SU-DHL-6 (cell line): ENCODE results near the gene TNFRSF1B.

Source experiments
- EZH2phosphoT487 ChIP-seq: fragments of 200-600 bp; sonication (generic), shearing (Covaris generic); conservative IDR thresholded peaks from 2 replicates; pipeline ENCODE4 v1.6.1; 2018; ENCODE audit warnings: mild to moderate bottlenecking, antibody characterized with exemption, low read length, moderate library complexity, mixed read lengths
- TF ChIP-seq, protein P1 (sequence below): fragments of 200-600 bp; sonication (generic); IDR thresholded peaks from one replicate; pipeline ENCODE4 v1.5.1; 2017; ENCODE audit warnings: antibody characterized with exemption, mild to moderate bottlenecking, low read length, moderate library complexity; ENCODE audit not compliant: insufficient read depth, poor library complexity, severe bottlenecking

DNA sequence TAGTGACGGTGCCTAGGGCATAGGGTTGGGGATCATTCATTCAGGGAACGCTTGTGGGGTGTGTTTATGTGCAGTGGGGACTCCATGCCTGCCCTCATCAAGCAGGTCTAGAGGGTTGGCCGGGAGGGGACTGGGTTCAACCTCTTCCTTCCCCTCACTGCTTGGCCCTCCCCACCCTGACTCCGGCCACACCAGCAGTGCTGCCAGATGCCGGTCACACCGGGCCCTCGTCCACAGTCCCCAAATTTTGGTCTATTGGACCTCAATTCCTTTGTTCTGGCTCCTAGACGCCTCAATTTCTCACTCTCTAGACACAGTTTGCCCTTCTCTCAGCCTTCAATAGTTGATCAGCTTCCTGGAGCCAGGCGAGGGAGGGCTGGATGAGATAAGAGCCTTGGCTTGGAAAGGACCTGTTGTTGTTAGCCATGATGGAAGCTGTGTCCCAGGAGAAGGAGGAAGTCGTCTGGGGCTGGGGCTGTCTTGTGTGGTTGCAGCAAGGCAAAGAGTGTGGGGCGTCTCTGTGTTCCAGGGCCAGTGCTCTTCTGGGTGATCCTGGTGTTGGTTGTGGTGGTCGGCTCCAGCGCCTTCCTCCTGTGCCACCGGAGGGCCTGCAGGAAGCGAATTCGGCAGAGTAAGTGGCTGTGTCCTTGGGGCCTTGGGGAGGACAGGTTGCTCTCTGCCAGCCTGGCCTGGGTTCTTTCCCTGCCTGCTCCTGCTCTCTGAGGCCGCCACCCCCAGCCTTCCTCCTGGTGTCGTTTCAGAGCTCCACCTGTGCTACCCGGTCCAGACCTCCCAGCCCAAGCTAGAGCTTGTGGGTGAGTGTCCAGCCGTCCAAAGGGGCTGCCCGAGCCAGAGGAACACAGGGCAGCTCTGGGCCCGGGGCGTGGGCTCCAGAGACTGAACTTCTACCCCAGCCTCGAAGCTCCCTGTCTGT lies 41.1 kb upstream of the TNFRSF1B start:
- TF ChIP-seq, protein P1, sequence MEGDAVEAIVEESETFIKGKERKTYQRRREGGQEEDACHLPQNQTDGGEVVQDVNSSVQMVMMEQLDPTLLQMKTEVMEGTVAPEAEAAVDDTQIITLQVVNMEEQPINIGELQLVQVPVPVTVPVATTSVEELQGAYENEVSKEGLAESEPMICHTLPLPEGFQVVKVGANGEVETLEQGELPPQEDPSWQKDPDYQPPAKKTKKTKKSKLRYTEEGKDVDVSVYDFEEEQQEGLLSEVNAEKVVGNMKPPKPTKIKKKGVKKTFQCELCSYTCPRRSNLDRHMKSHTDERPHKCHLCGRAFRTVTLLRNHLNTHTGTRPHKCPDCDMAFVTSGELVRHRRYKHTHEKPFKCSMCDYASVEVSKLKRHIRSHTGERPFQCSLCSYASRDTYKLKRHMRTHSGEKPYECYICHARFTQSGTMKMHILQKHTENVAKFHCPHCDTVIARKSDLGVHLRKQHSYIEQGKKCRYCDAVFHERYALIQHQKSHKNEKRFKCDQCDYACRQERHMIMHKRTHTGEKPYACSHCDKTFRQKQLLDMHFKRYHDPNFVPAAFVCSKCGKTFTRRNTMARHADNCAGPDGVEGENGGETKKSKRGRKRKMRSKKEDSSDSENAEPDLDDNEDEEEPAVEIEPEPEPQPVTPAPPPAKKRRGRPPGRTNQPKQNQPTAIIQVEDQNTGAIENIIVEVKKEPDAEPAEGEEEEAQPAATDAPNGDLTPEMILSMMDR: no peak
- TF ChIP-seq EZH2phosphoT487: no peak
